ENCODE measurements around the gene CIAO1. TPM values are rescaled to one million over a fixed set of nuclear protein-coding genes. Genes with fewer than 3 reads are reported as not detected.
"Not testable (repeated sequence)": the region's sequence is repeated elsewhere in the genome, so short reads cannot be mapped to it uniquely, and the experiment has no call there.

The CIAO1 gene
- total RNA-seq (ENCODE audit: low replicate concordance) = 55.9 and 106 TPM in 2 replicates

GRCh38 chr2:96265840-96266679 lies at the start of gene CIAO1, which contains the start of gene TMEM127:
CIAO1 (plus strand) TSS chr2:96266225; CDS start chr2:96266351, 126 bp downstream.
TMEM127 (minus strand) TSS chr2:96265997; CDS start chr2:96265381, 616 bp downstream.
- Histone ChIP-seq H2AFZ (replicated peaks) (peak within 1 kb of the TSS; percentile 62), H3K79me2 (ENCODE audit: low read depth) (peaks cover 40% of the 10 kb centered on the region)

GRCh38 chr2:96218508-96219131 lies 47.4 kb upstream of the CIAO1 start:
- Histone ChIP-seq H3K4me1 (peaks cover 12% of the 10 kb centered on the region), H4K20me1 (ENCODE audit: low read depth) (no peaks in the 10 kb centered on the region), H3K36me3 (no peaks in the 10 kb centered on the region), H2AFZ (replicated peaks) (no peak overlapping the region), H3K4me2 (no peak overlapping the region), H3K9ac (no peak overlapping the region), H3K79me2 (ENCODE audit: low read depth) (no peaks in the 10 kb centered on the region), H3K4me3 (no peak overlapping the region), H3K9me3 (ENCODE audit: low read depth) (no peaks in the 10 kb centered on the region), H3K27ac (no peak overlapping the region), H3K27me3 (no peaks in the 10 kb centered on the region), H3F3A (ENCODE audit: low read depth) (no peaks in the 10 kb centered on the region)
- peaks cover 5% of the 10 kb centered on the region for H3K27me3 Mint-ChIP-seq (ENCODE audit: insufficient read depth, low read depth)
- H3K4me1 Mint-ChIP-seq = no peaks in the 10 kb centered on the region
- H3K36me3 Mint-ChIP-seq = peaks cover 2% of the 10 kb centered on the region
- H3K27ac Mint-ChIP-seq = no peak overlapping the region
- H3K9me3 Mint-ChIP-seq = no peaks in the 10 kb centered on the region
- DNase-seq (ENCODE audit: low spot score) = no peak
- TF ChIP-seq EZH2 (IDR thresholded peaks at IDR 0.05) = no peak
- TF ChIP-seq EZH2phosphoT487 (IDR thresholded peaks at IDR 0.05) = no peak
- TF ChIP-seq CTCF (IDR thresholded peaks at IDR 0.05) = no peak
- H3K4me3 Mint-ChIP-seq = no peak overlapping the region

More at GRCh38 chr2:96265840-96266679, at the start of gene CIAO1, which contains the start of gene TMEM127:
- H4K20me1 ChIP-seq (ENCODE audit: low read depth) = peaks cover 35% of the 10 kb centered on the region
- H3K4me2 ChIP-seq = peak within 1 kb of the TSS; percentile 94
- H3K9me3 Mint-ChIP-seq = no peaks in the 10 kb centered on the region
- peaks cover 7% of the 10 kb centered on the region for H3K27me3 Mint-ChIP-seq (ENCODE audit: insufficient read depth, low read depth)
- peak within 1 kb of the TSS; percentile 79 for H3K4me3 ChIP-seq
- H3K4me1 ChIP-seq = peaks cover 6% of the 10 kb centered on the region
- H3K4me1 Mint-ChIP-seq = peaks cover 17% of the 10 kb centered on the region
- H3K9me3 ChIP-seq (ENCODE audit: low read depth) = no peaks in the 10 kb centered on the region
- peak within 1 kb of the TSS; percentile 95 for H3K27ac Mint-ChIP-seq
- peaks cover 18% of the 10 kb centered on the region for H3F3A ChIP-seq (ENCODE audit: low read depth)
- peaks cover 12% of the 10 kb centered on the region for H3K36me3 Mint-ChIP-seq
- TF ChIP-seq EZH2phosphoT487 (IDR thresholded peaks at IDR 0.05) (no peak), EZH2 (IDR thresholded peaks at IDR 0.05) (no peak), CTCF (IDR thresholded peaks at IDR 0.05) (peak; percentile 38)
- H3K9ac ChIP-seq = peak within 1 kb of the TSS; percentile 84
- peak; percentile 99 for DNase-seq (ENCODE audit: low spot score)
- H3K4me3 Mint-ChIP-seq = peak within 1 kb of the TSS; percentile 99
- no peaks in the 10 kb centered on the region for H3K36me3 ChIP-seq
- H3K27ac ChIP-seq = peak within 1 kb of the TSS; percentile 31
- H3K27me3 ChIP-seq = no peaks in the 10 kb centered on the region

- H3K27me3 Mint-ChIP-seq (ENCODE audit: insufficient read depth, low read depth); H4K20me1 ChIP-seq (ENCODE audit: low read depth); H3K36me3 Mint-ChIP-seq; H3K79me2 ChIP-seq (ENCODE audit: low read depth); H3K27me3 ChIP-seq; H3K4me1 Mint-ChIP-seq; H2AFZ ChIP-seq (replicated peaks); H3K4me2 ChIP-seq; H3K9me3 ChIP-seq (ENCODE audit: low read depth); H3K27ac ChIP-seq; H3K4me3 ChIP-seq; H3K9ac ChIP-seq; DNase-seq (ENCODE audit: low spot score); H3K9me3 Mint-ChIP-seq; H3F3A ChIP-seq (ENCODE audit: low read depth); H3K27ac Mint-ChIP-seq; H3K36me3 ChIP-seq; H3K4me3 Mint-ChIP-seq: not testable (repeated sequence)
- H3K4me1 ChIP-seq = peaks cover 12% of the 10 kb centered on the region
Observed at GRCh38 chr2:96219959-96220358, 46.1 kb upstream of the CIAO1 start.

GRCh38 chr2:96221106-96221505 lies 44.9 kb upstream of the CIAO1 start:
- not testable (repeated sequence) for H3K27me3 Mint-ChIP-seq (ENCODE audit: insufficient read depth, low read depth); H3F3A ChIP-seq (ENCODE audit: low read depth); H2AFZ ChIP-seq (replicated peaks); H3K9ac ChIP-seq; H3K27me3 ChIP-seq; H3K9me3 Mint-ChIP-seq; H3K27ac Mint-ChIP-seq; H3K4me2 ChIP-seq; H3K4me3 Mint-ChIP-seq; DNase-seq (ENCODE audit: low spot score); H3K27ac ChIP-seq; H3K9me3 ChIP-seq (ENCODE audit: low read depth); H3K4me3 ChIP-seq; H3K4me1 Mint-ChIP-seq; H4K20me1 ChIP-seq (ENCODE audit: low read depth); H3K36me3 ChIP-seq; H3K79me2 ChIP-seq (ENCODE audit: low read depth); H3K36me3 Mint-ChIP-seq
- H3K4me1 ChIP-seq = peaks cover 12% of the 10 kb centered on the region
